ENCODE results near the gene ADAMTSL3.

DNA sequence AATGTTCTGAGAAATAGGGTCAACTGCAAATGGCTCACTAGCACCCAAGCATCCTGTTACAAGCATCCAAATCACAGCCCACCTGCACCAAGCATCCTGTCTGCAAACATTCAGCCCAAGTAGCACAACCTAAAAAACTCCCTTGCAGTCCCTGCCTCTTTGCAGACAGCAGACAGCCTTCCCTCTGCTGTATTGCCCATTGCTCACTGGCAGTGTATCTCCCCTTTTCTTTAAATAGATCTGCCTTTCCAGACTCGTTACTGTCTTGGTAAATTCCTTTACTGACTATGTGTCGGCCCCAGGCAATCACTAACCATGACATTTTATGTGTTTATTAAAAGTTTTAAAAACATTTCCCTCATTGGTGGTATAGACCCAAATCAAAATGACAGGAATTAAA, 155.4 kb downstream of the ADAMTSL3 start:
- TF ChIP-seq ZNF274 (IDR thresholded peaks at IDR 0.05; ENCODE audit: low read depth, low read length) (no peak), SUZ12 (IDR thresholded peaks at IDR 0.05; ENCODE audit: extremely low read depth, insufficient read depth, insufficient read length) (no peak)
